Keratinocyte (primary cell): ENCODE measurements around the gene RND3. TPM values are rescaled to one million over a fixed set of nuclear protein-coding genes. Genes with fewer than 3 reads are reported as not detected.
A peak's percentile ranks its signal among the peaks of the same experiment; 100 is the strongest.

Experiments used
- DNase-seq: peaks from one replicate; pipeline ENCODE4 v3.0.0-alpha.2; 2011; ENCODE audit warnings: low read depth, missing footprints, low spot score
- FAIRE-seq: peaks from 2 replicates; lab custom pipeline; 2011; peaks lifted over from hg19 to GRCh38; lab: Jason Lieb, UNC
- H2AFZ ChIP-seq: 2 replicates; pipeline ENCODE4 v1.6.0; 2012; ENCODE audit warnings: low read length, control low read depth, inconsistent platforms; ENCODE audit not compliant: control insufficient read depth
- H3K27ac ChIP-seq: 2 replicates; pipeline ENCODE4 v1.5.1; 2011; ENCODE audit warnings: low read length; ENCODE audit not compliant: control insufficient read depth, insufficient read depth
- H3K27me3 ChIP-seq: 3 replicates; pipeline ENCODE4 v1.6.0; 2011; ENCODE audit warnings: low read length; ENCODE audit not compliant: control insufficient read depth, insufficient read depth; ENCODE audit errors: extremely low read depth
- H3K36me3 ChIP-seq, 2 experiments: 2 replicates in 1 of 2; 3 replicates in 1 of 2; pipeline ENCODE4 v1.5.1; 2011; ENCODE audit warnings: low read length in 2 of 2, mild to moderate bottlenecking in 1 of 2; ENCODE audit not compliant: control insufficient read depth in 2 of 2, insufficient read depth in 2 of 2; ENCODE audit errors: extremely low read depth in 1 of 2
- H3K4me1 ChIP-seq: 3 replicates; pipeline ENCODE4 v1.5.1; 2011; ENCODE audit warnings: low read length; ENCODE audit not compliant: control insufficient read depth, insufficient read depth; ENCODE audit errors: extremely low read depth
- H3K4me2 ChIP-seq: 3 replicates; pipeline ENCODE4 v1.6.0; 2011; ENCODE audit warnings: low read depth, low read length; ENCODE audit not compliant: control insufficient read depth, insufficient read depth; ENCODE audit errors: extremely low read depth
- H3K4me3 ChIP-seq, 3 experiments: fragments of 200-600 bp in 1 of 3; sonication (generic) in 1 of 3; 2 replicates in 2 of 3; 3 replicates in 1 of 3; pipeline ENCODE4 v1.5.1; 2011 to 2016; ENCODE audit warnings: low read length in 3 of 3, mild to moderate bottlenecking in 3 of 3, control low read depth in 2 of 3, inconsistent platforms in 1 of 3, low read depth in 1 of 3, mixed read lengths in 1 of 3, mixed run types in 1 of 3, moderate library complexity in 1 of 3; ENCODE audit not compliant: control insufficient read depth in 2 of 3, insufficient read depth in 2 of 3; ENCODE audit errors: extremely low read depth in 1 of 3
- H3K79me2 ChIP-seq: 2 replicates; pipeline ENCODE4 v1.6.0; 2012; ENCODE audit warnings: low read length; ENCODE audit not compliant: control insufficient read depth, insufficient read depth
- H3K9ac ChIP-seq: 3 replicates; pipeline ENCODE4 v1.6.0; 2011; ENCODE audit warnings: low read length; ENCODE audit not compliant: control insufficient read depth, insufficient read depth; ENCODE audit errors: extremely low read depth
- H3K9me1 ChIP-seq: 3 replicates; pipeline ENCODE4 v1.6.0; 2011; ENCODE audit warnings: low read length; ENCODE audit not compliant: control insufficient read depth, insufficient read depth; ENCODE audit errors: extremely low read depth
- H3K9me3 ChIP-seq: 2 replicates; pipeline ENCODE4 v1.5.1; 2012; ENCODE audit warnings: low read depth, low read length; ENCODE audit not compliant: control insufficient read depth
- H4K20me1 ChIP-seq: 3 replicates; pipeline ENCODE4 v1.6.0; 2011; ENCODE audit warnings: low read length; ENCODE audit not compliant: control insufficient read depth, insufficient read depth; ENCODE audit errors: extremely low read depth
- CTCF ChIP-seq, 3 experiments: IDR thresholded peaks in 1 of 3; conservative IDR thresholded peaks in 1 of 3; optimal IDR thresholded peaks in 1 of 3; 2 replicates in 2 of 3; 3 replicates in 1 of 3; pipeline versions ENCODE3 to v1.5.1; 2011; ENCODE audit warnings: low read length in 3 of 3, mild to moderate bottlenecking in 3 of 3, moderate library complexity in 2 of 3, control low read depth in 1 of 3, inconsistent platforms in 1 of 3; ENCODE audit not compliant: insufficient read depth in 2 of 3; ENCODE audit errors: extremely low read depth in 1 of 3
- EZH2 ChIP-seq: IDR thresholded peaks from one replicate; pipeline ENCODE4 v1.6.1; 2012; ENCODE audit warnings: inconsistent platforms, mild to moderate bottlenecking, low read length, moderate library complexity
- dilution Hi-C: fragments of 300-500 bp; cut with MboI; formaldehyde crosslinking; loops from one replicate; pipeline ENCODE4 v1.7.0; 2020; ENCODE audit warnings: low sequenced_read_pairs; ENCODE audit not compliant: extremely low pct_ligation_motif_present
- polyA plus RNA-seq, 5 experiments: library from polyadenylated mRNA; depleted of rRNA in 3 of 5; stranded (reverse) in 3 of 5; stranded (forward) in 1 of 5; unstranded in 1 of 5; fragments of >200 nt; gene quantifications; 1 replicate in 1 of 5; 2 replicates in 3 of 5; 3 replicates in 1 of 5; pipeline versions ENCODE4 v1.2.1 to v1.2.3, GENCODE V29; 2011 to 2012; ENCODE audit warnings: missing spikeins in 2 of 5, low read depth in 1 of 5, low replicate concordance in 1 of 5

RND3 gene
- polyA plus RNA-seq, 1 donor (not counting 4 experiments of a cell fraction or from before 2014, with no cell fraction given), result 202 TPM

- H3K79me2 ChIP-seq, result peaks cover 62% of the 10 kb centered on the region
- peaks cover 34% of the 10 kb centered on the region for H3K4me1 ChIP-seq
- TF ChIP-seq CTCF (optimal IDR thresholded peaks at IDR 0.05 in 1 of 3, IDR thresholded peaks at IDR 0.05 in 1 of 3, conservative IDR thresholded peaks at IDR 0.05 in 1 of 3; ENCODE audit: extremely low read depth in 1 of 3, insufficient read depth in 2 of 3, low read length in 3 of 3) (no peak), EZH2 (no peak)
- H3K9me1 ChIP-seq, result no peaks in the 10 kb centered on the region
- H3K27ac ChIP-seq, result peak overlapping the region; percentile 99
- H3K27me3 ChIP-seq, result no peaks in the 10 kb centered on the region
- H2AFZ ChIP-seq, result no peak overlapping the region
- FAIRE-seq (peak; percentile 39), DNase-seq (peak; percentile 30)
- dilution Hi-C loops, result no loop called here
- H3K36me3 ChIP-seq, result peaks cover 3 to 23% of the 10 kb centered on the region in 2 experiments
- H3K4me3 ChIP-seq, result peak overlapping the region; percentile 71 to 99 (median 93)
- H3K4me2 ChIP-seq, result peak overlapping the region; percentile 88
- no peaks in the 10 kb centered on the region for H3K9me3 ChIP-seq
- peaks cover 20% of the 10 kb centered on the region for H4K20me1 ChIP-seq
- peak overlapping the region; percentile 100 for H3K9ac ChIP-seq
These were observed 1.5 kb downstream of the RND3 start for GRCh38 chr2:150485871-150486538.

- H3K4me2 ChIP-seq, result peak overlapping the region; percentile 88
- no peak for FAIRE-seq
- H3K4me3 ChIP-seq, result peak overlapping the region; percentile 71 to 99 (median 93)
- peaks cover 68% of the 10 kb centered on the region for H3K79me2 ChIP-seq
- peaks cover 20% of the 10 kb centered on the region for H4K20me1 ChIP-seq
- H3K9me3 ChIP-seq, result no peaks in the 10 kb centered on the region
- peak overlapping the region; percentile 100 for H3K9ac ChIP-seq
- H3K27me3 ChIP-seq, result no peaks in the 10 kb centered on the region
- peak overlapping the region; percentile 99 for H3K27ac ChIP-seq
- H2AFZ ChIP-seq, result no peak overlapping the region
- dilution Hi-C loops, result no loop called here
- H3K36me3 ChIP-seq, result peaks cover 5 to 23% of the 10 kb centered on the region in 2 experiments
- H3K4me1 ChIP-seq, result peaks cover 41% of the 10 kb centered on the region
- H3K9me1 ChIP-seq, result no peaks in the 10 kb centered on the region
- DNase-seq, result peak; percentile 30
- peak in 1 of 3 experiments; percentile 15 for TF ChIP-seq CTCF (optimal IDR thresholded peaks at IDR 0.05 in 1 of 3, IDR thresholded peaks at IDR 0.05 in 1 of 3, conservative IDR thresholded peaks at IDR 0.05 in 1 of 3; ENCODE audit: extremely low read depth in 1 of 3, insufficient read depth in 2 of 3, low read length in 3 of 3)
- no peak for TF ChIP-seq EZH2
These were observed 2.2 kb downstream of the RND3 start for GRCh38 chr2:150485114-150485870.
